HepG2 (cell line): Measurements from ENCODE around the gene QDPR. TPM values are rescaled to one million over a fixed set of nuclear protein-coding genes. Genes with fewer than 3 reads are reported as not detected.
A peak's percentile ranks its signal among the peaks of the same experiment; 100 is the strongest.

ENCODE experiments used
- ATAC-seq: fragments of 200-7000 bp; cut with Tn5 transposase; 3 replicates; pipeline ENCODE4 v1.9.1; 2020; ENCODE audit warnings: mild to moderate bottlenecking, moderate library complexity
- BruUV-seq: library from RNA; stranded (reverse); fragments of 400-500 nt; replicated peaks from 2 replicates; lab custom pipeline; 2021; lab: Mats Ljungman, UMichigan
- CTCF ChIA-PET: fragments of 300-600 bp; formaldehyde crosslinking; extraction: SDS; loops from one replicate; lab custom pipeline; 2021; ENCODE audit warnings: low total read pairs, inconsistent platforms, low intra/inter-chr PET ratio; lab: Yijun Ruan, JAX
- POLR2A ChIA-PET: fragments of 350-600 bp; sonication (Branson Sonifier 250); formaldehyde crosslinking; loops from one replicate; lab custom pipeline; 2020; ENCODE audit warnings: antibody characterized with exemption, inconsistent platforms; lab: Yijun Ruan, JAX
- DNase-seq: peaks from one replicate; pipeline ENCODE4 v3.0.0-alpha.2; 2015; ENCODE audit warnings: low spot score
- FAIRE-seq: peaks from 3 replicates; lab custom pipeline; 2011; peaks lifted over from hg19 to GRCh38; lab: Jason Lieb, UNC
- H2AFZ ChIP-seq: one replicate; pipeline ENCODE4 v1.6.1; 2011; ENCODE audit warnings: low read length, inconsistent platforms
- H3K27ac ChIP-seq: fragments of 300-600 bp; 3 replicates; pipeline ENCODE4 v1.8.0; 2011; ENCODE audit warnings: mixed run types, mild to moderate bottlenecking, mixed read lengths, low read length, inconsistent platforms; ENCODE audit not compliant: insufficient read depth; ENCODE audit errors: extremely low read length
- H3K27me3 ChIP-seq, 2 experiments: fragments of 200-600 bp in 1 of 2; 2 replicates in 1 of 2; 3 replicates in 1 of 2; pipeline versions ENCODE4 v1.6.0 to v1.8.0; 2011; ENCODE audit warnings: low read length in 2 of 2, mild to moderate bottlenecking in 2 of 2, moderate library complexity in 2 of 2, inconsistent platforms in 1 of 2; ENCODE audit not compliant: insufficient read depth in 2 of 2, control insufficient read depth in 1 of 2
- H3K36me3 ChIP-seq, 2 experiments: fragments of 200-600 bp in 1 of 2; replicated peaks in 1 of 2; 2 replicates in 1 of 2; 3 replicates in 1 of 2; pipeline versions ENCODE4 v1.5.1 to v1.8.0; 2011; ENCODE audit warnings: low read length in 2 of 2, inconsistent platforms in 1 of 2; ENCODE audit not compliant: insufficient read depth in 2 of 2, control insufficient read depth in 1 of 2
- H3K4me1 ChIP-seq: 2 replicates; pipeline ENCODE4 v1.5.1; 2012; ENCODE audit warnings: low read length, inconsistent platforms; ENCODE audit not compliant: insufficient read depth
- H3K4me2 ChIP-seq: 2 replicates; pipeline ENCODE4 v1.6.0; 2011; ENCODE audit warnings: low read depth, low read length, inconsistent platforms
- H3K4me3 ChIP-seq, 3 experiments: fragments of 200-600 bp in 1 of 3; sonication (generic), shearing (Covaris generic) in 1 of 3; replicated peaks in 1 of 3; 2 replicates each; pipeline ENCODE4 v1.5.1; 2011 to 2016; ENCODE audit warnings: low read length in 3 of 3, inconsistent platforms in 2 of 3, low read depth in 2 of 3, mild to moderate bottlenecking in 2 of 3, control low read depth in 1 of 3, mixed read lengths in 1 of 3; ENCODE audit not compliant: insufficient read depth in 1 of 3
- H3K79me2 ChIP-seq: one replicate; pipeline ENCODE4 v1.6.1; 2011; ENCODE audit warnings: low read length, inconsistent platforms; ENCODE audit not compliant: insufficient read depth
- H3K9ac ChIP-seq: 2 replicates; pipeline ENCODE4 v1.6.0; 2011; ENCODE audit warnings: mild to moderate bottlenecking, low read depth, low read length, inconsistent platforms; ENCODE audit not compliant: insufficient read depth
- H3K9me3 ChIP-seq: 2 replicates; pipeline ENCODE4 v1.5.1; 2012; ENCODE audit warnings: mild to moderate bottlenecking, low read length
- H4K20me1 ChIP-seq: 2 replicates; pipeline ENCODE4 v1.6.0; 2011; ENCODE audit warnings: inconsistent platforms, mild to moderate bottlenecking, low read length, moderate library complexity; ENCODE audit not compliant: insufficient read depth
- HCFC1 ChIP-seq: fragments of 150-350 bp; IDR thresholded peaks from 2 replicates; pipeline ENCODE4 v1.6.1; 2014; ENCODE audit warnings: low read depth, low read length
- HNRNPUL1 ChIP-seq: fragments of 200-400 bp; formaldehyde crosslinking; IDR thresholded peaks from 2 replicates; pipeline ENCODE4 v1.6.1; 2017; ENCODE audit warnings: low read depth, mild to moderate bottlenecking, low read length, moderate library complexity
- KDM2A ChIP-seq: sonication (generic); formaldehyde crosslinking; IDR thresholded peaks from 2 replicates; pipeline ENCODE4 v1.4.0; 2020; ENCODE audit warnings: low read depth, missing genetic modification reagents, borderline replicate concordance
- PRMT3 ChIP-seq: sonication (generic); formaldehyde crosslinking; IDR thresholded peaks from 2 replicates; pipeline ENCODE4 v1.8.1; 2022; ENCODE audit warnings: low read depth, mild to moderate bottlenecking, moderate library complexity, missing genetic modification reagents, borderline replicate concordance
- ZBTB21 ChIP-seq: sonication (generic); formaldehyde crosslinking; IDR thresholded peaks from 2 replicates; pipeline ENCODE4 v1.4.0; 2020; ENCODE audit warnings: missing genetic modification reagents
- ZMAT3 ChIP-seq: sonication (generic); formaldehyde crosslinking; conservative IDR thresholded peaks from 2 replicates; pipeline ENCODE4 v1.7.0; 2021; ENCODE audit warnings: missing genetic modification reagents
- ZNF225 ChIP-seq: sonication (generic); formaldehyde crosslinking; IDR thresholded peaks from 2 replicates; pipeline ENCODE4 v1.4.0; 2020; ENCODE audit warnings: mild to moderate bottlenecking, missing genetic modification reagents
- ZNF446 ChIP-seq: sonication (generic); formaldehyde crosslinking; IDR thresholded peaks from 2 replicates; pipeline ENCODE4 v1.5.0; 2020; ENCODE audit warnings: mild to moderate bottlenecking, missing genetic modification reagents
- ZNF691 ChIP-seq: sonication (generic); formaldehyde crosslinking; IDR thresholded peaks from 2 replicates; pipeline ENCODE4 v1.4.0; 2020; ENCODE audit warnings: missing genetic modification reagents, low read depth, mild to moderate bottlenecking, borderline replicate concordance
- ZNF773 ChIP-seq: sonication (generic); formaldehyde crosslinking; IDR thresholded peaks from 2 replicates; pipeline ENCODE4 v1.4.0; 2020; ENCODE audit warnings: missing genetic modification reagents, borderline replicate concordance
- WGBS: methylation state at CpG from one replicate; pipeline ENCODE4 v1.1.6; 2017; ENCODE audit warnings: low lambda C conversion rate; 5-methylcytosine and 5-hydroxymethylcytosine counted together
- in situ Hi-C: cut with HindIII; loops from 2 replicates; pipeline ENCODE4 v1.10.0; 2017; ENCODE audit warnings: low pct_unique_long_range_greater_than_20kb; ENCODE audit not compliant: extremely low pct_ligation_motif_present
- intact Hi-C: fragments of 100-400 bp; cut with micrococcal nuclease; formaldehyde crosslinking; loops from one replicate; pipeline ENCODE4 v1.10.0; 2022; ENCODE audit not compliant: unreplicated experiment
- polyA plus RNA-seq, 8 experiments: library from polyadenylated mRNA; depleted of rRNA in 3 of 8; stranded (reverse) in 7 of 8; unstranded in 1 of 8; fragments of >200 nt; fragmentation: Illumina TruSeq in 4 of 8; extraction: Trizol in 4 of 8; gene quantifications; 2 replicates each; pipeline versions ENCODE4 v1.2.1 to v1.2.3, GENCODE V29; 2011 to 2016; ENCODE audit warnings: low read depth in 4 of 8, missing spikeins in 1 of 8, mixed read lengths in 1 of 8; ENCODE audit not compliant: insufficient read depth in 1 of 8
- total RNA-seq, 5 experiments: library from RNA; depleted of rRNA; stranded (reverse); fragments of >200 nt; fragmentation: Illumina TruSeq; extraction: Trizol; gene quantifications; 2 replicates each; pipeline ENCODE4 v1.2.3, GENCODE V29; 2016; ENCODE audit warnings: low read depth in 1 of 5
- TF ChIP-seq, protein P1 (sequence below): IDR thresholded peaks from 2 replicates; pipeline ENCODE4 v1.6.1; 2018; ENCODE audit warnings: missing genetic modification reagents
- TF ChIP-seq, protein P2 (sequence below): sonication (generic); formaldehyde crosslinking; IDR thresholded peaks from 2 replicates; pipeline ENCODE4 v1.4.0; 2020; ENCODE audit warnings: mild to moderate bottlenecking, missing genetic modification reagents

QDPR gene
- total and polyA plus RNA-seq, 2 of the 13 experiments (the other 11 are each of a cell fraction or from before 2014, with no cell fraction given): 9.9 to 95.5 TPM

- in situ Hi-C loops: no loop called here
- WGBS: 40% methylated on average over 4 of the region's 5 CpGs
Observed at GRCh38 chr4:17521595-17521994, 9.7 kb upstream of the QDPR start.

GRCh38 chr4:17517664-17518063 is 5.8 kb upstream of the QDPR start:
- Histone ChIP-seq H3K27ac (no peak overlapping the region), H2AFZ (peak overlapping the region; percentile 49), H3K4me3 (no peak overlapping the region), H3K9ac (no peak overlapping the region; the same call in 1 of the 2 replicates), H3K27me3 (no peaks in the 10 kb centered on the region; a peak in 1 of 5 replicates), H3K79me2 (no peaks in the 10 kb centered on the region), H4K20me1 (no peaks in the 10 kb centered on the region), H3K9me3 (no peaks in the 10 kb centered on the region), H3K4me2 (peak overlapping the region; percentile 71), H3K36me3 (no peaks in the 10 kb centered on the region), H3K4me1 (peaks cover 57% of the 10 kb centered on the region)
- FAIRE-seq: no peak
- ChIA-PET POLR2A (no interaction called here), CTCF (no interaction called here)
- intact Hi-C loops: loop anchor here (10.0 kb wide), 1 partner anchor 117 kb away; no protein-coding TSS in a partner anchor
- in situ Hi-C loops: no loop called here
- no peak for DNase-seq
- ATAC-seq: peak; percentile 17; the same call in 2 of the 3 replicates
- 15% methylated on average over 5 of the region's 5 CpGs for WGBS
- no TSS peak for BruUV-seq
- TF ChIP-seq, protein P1, sequence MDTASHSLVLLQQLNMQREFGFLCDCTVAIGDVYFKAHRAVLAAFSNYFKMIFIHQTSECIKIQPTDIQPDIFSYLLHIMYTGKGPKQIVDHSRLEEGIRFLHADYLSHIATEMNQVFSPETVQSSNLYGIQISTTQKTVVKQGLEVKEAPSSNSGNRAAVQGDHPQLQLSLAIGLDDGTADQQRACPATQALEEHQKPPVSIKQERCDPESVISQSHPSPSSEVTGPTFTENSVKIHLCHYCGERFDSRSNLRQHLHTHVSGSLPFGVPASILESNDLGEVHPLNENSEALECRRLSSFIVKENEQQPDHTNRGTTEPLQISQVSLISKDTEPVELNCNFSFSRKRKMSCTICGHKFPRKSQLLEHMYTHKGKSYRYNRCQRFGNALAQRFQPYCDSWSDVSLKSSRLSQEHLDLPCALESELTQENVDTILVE (CRISPR knock-in tag): no peak
- TF ChIP-seq KDM2A (CRISPR knock-in tag) (no peak), ZNF446 (CRISPR knock-in tag) (no peak), HNRNPUL1 (no peak), ZMAT3 (no peak)
- TF ChIP-seq, protein P2, sequence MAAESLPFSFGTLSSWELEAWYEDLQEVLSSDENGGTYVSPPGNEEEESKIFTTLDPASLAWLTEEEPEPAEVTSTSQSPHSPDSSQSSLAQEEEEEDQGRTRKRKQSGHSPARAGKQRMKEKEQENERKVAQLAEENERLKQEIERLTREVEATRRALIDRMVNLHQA: no peak

More at GRCh38 chr4:17521595-17521994, 9.7 kb upstream of the QDPR start:
- Histone ChIP-seq H3K27ac (no peak overlapping the region), H3K4me1 (peaks cover 17% of the 10 kb centered on the region), H3K36me3 (no peaks in the 10 kb centered on the region), H3K27me3 (no peaks in the 10 kb centered on the region), H4K20me1 (no peaks in the 10 kb centered on the region), H3K4me3 (no peak overlapping the region), H3K9me3 (no peaks in the 10 kb centered on the region), H3K9ac (no peak overlapping the region), H3K79me2 (no peaks in the 10 kb centered on the region), H2AFZ (no peak overlapping the region), H3K4me2 (no peak overlapping the region)
- no TSS peak for BruUV-seq
- TF ChIP-seq PRMT3 (CRISPR knock-in tag): no peak
- no peak for TF ChIP-seq HCFC1
- no peak for TF ChIP-seq ZNF691
- TF ChIP-seq ZNF225: no peak
- no peak for TF ChIP-seq ZBTB21
- no peak for TF ChIP-seq ZNF773
- ATAC-seq (no peak), FAIRE-seq (no peak), DNase-seq (no peak)
- POLR2A ChIA-PET: no interaction called here
- intact Hi-C loops: no loop called here
- CTCF ChIA-PET: no interaction called here
